ENCODE measurements around the gene ACTBL2. TPM values are rescaled to one million over a fixed set of nuclear protein-coding genes. Genes with fewer than 3 reads are reported as not detected.

ACTBL2 gene
- total RNA-seq, 1 experiment from 2014 or later: 0.11 TPM

- H3K9me3 ChIP-seq (ENCODE audit: low read length): no peaks in the 10 kb centered on the region
- no peak overlapping the region for H2AFZ ChIP-seq (ENCODE audit: low read length)
- CTCF ChIA-PET: no interaction called here
- DNase-seq (peak; percentile 86), ATAC-seq (peak; percentile 84)
- H4K20me1 ChIP-seq (ENCODE audit: low read length): no peaks in the 10 kb centered on the region
- H3K9ac ChIP-seq (ENCODE audit: low read length): peak overlapping the region; percentile 34; the same call in 1 of the 2 replicates
- no TSS peak for BruUV-seq (replicated peaks)
- no peaks in the 10 kb centered on the region for H3K9me2 ChIP-seq (replicated peaks; ENCODE audit: low read length)
- H3K27me3 ChIP-seq (ENCODE audit: low read length): no peaks in the 10 kb centered on the region
- TF ChIP-seq EZH2phosphoT487 (IDR thresholded peaks at IDR 0.05; ENCODE audit: borderline replicate concordance, low read length): no peak
- no peak for TF ChIP-seq EZH2 (IDR thresholded peaks at IDR 0.05; ENCODE audit: low read length, unreplicated experiment)
- TF ChIP-seq CTCF (conservative IDR thresholded peaks at IDR 0.05; ENCODE audit: low read depth, low read length): no peak
- POLR2A ChIA-PET (ENCODE audit: unreplicated experiment): interaction anchor here (1.1 kb wide), 1 partner anchor 59 kb away, joined by 3 read pairs; no protein-coding TSS in a partner anchor
- H3K4me3 ChIP-seq (ENCODE audit: low read length): no peak overlapping the region
- intact Hi-C loops (cut with micrococcal nuclease): loop anchor here (1.0 kb wide), 1 partner anchor 58 kb away; no protein-coding TSS in a partner anchor
- H3F3A ChIP-seq (ENCODE audit: low read length, unreplicated experiment): no peaks in the 10 kb centered on the region
- peak overlapping the region; percentile 63 for H3K27ac ChIP-seq (ENCODE audit: low read length)
- no peaks in the 10 kb centered on the region for H3K36me3 ChIP-seq (ENCODE audit: low read depth, low read length)
- H3K4me1 ChIP-seq (ENCODE audit: insufficient read depth, low read length): peaks cover 38% of the 10 kb centered on the region
- peak overlapping the region; percentile 49 for H3K4me2 ChIP-seq (ENCODE audit: low read length)
- H3K79me2 ChIP-seq (ENCODE audit: low read length): no peaks in the 10 kb centered on the region
Measured at GRCh38 chr5:57494104-57495098, 11.8 kb upstream of the ACTBL2 start.

- H3K36me3 ChIP-seq (ENCODE audit: low read depth, low read length): no peaks in the 10 kb centered on the region
- no TSS peak for BruUV-seq (replicated peaks)
- no peak overlapping the region for H3K4me3 ChIP-seq (ENCODE audit: low read length)
- no peak for TF ChIP-seq EZH2phosphoT487 (IDR thresholded peaks at IDR 0.05; ENCODE audit: borderline replicate concordance, low read length)
- TF ChIP-seq CTCF (conservative IDR thresholded peaks at IDR 0.05; ENCODE audit: low read depth, low read length): no peak
- TF ChIP-seq EZH2 (IDR thresholded peaks at IDR 0.05; ENCODE audit: low read length, unreplicated experiment): no peak
- CTCF ChIA-PET: no interaction called here
- DNase-seq (peak; percentile 48), ATAC-seq (no peak)
- intact Hi-C loops (cut with micrococcal nuclease): no loop called here
- peaks cover 42% of the 10 kb centered on the region for H3K4me1 ChIP-seq (ENCODE audit: insufficient read depth, low read length)
- no peaks in the 10 kb centered on the region for H3K27me3 ChIP-seq (ENCODE audit: low read length)
- POLR2A ChIA-PET (ENCODE audit: unreplicated experiment): no interaction called here
- no peaks in the 10 kb centered on the region for H3F3A ChIP-seq (ENCODE audit: low read length, unreplicated experiment)
- H3K9me3 ChIP-seq (ENCODE audit: low read length): no peaks in the 10 kb centered on the region
- H3K4me2 ChIP-seq (ENCODE audit: low read length): no peak overlapping the region
- no peak overlapping the region for H3K9ac ChIP-seq (ENCODE audit: low read length)
- H4K20me1 ChIP-seq (ENCODE audit: low read length): no peaks in the 10 kb centered on the region
- H3K9me2 ChIP-seq (replicated peaks; ENCODE audit: low read length): no peaks in the 10 kb centered on the region
- H2AFZ ChIP-seq (ENCODE audit: low read length): no peak overlapping the region
- H3K27ac ChIP-seq (ENCODE audit: low read length): no peak overlapping the region
- no peaks in the 10 kb centered on the region for H3K79me2 ChIP-seq (ENCODE audit: low read length)
Measured at GRCh38 chr5:57493034-57493433, 10.4 kb upstream of the ACTBL2 start.

GRCh38 chr5:57492632-57493031, 10.0 kb upstream of the ACTBL2 start:
- intact Hi-C loops (cut with micrococcal nuclease): no loop called here
- POLR2A ChIA-PET (ENCODE audit: unreplicated experiment): no interaction called here
- H3K79me2 ChIP-seq (ENCODE audit: low read length): no peaks in the 10 kb centered on the region
- CTCF ChIA-PET: no interaction called here
- no peaks in the 10 kb centered on the region for H3K27me3 ChIP-seq (ENCODE audit: low read length)
- DNase-seq (no peak), ATAC-seq (no peak)
- H2AFZ ChIP-seq (ENCODE audit: low read length): no peak overlapping the region
- peaks cover 44% of the 10 kb centered on the region for H3K4me1 ChIP-seq (ENCODE audit: insufficient read depth, low read length)
- H3K36me3 ChIP-seq (ENCODE audit: low read depth, low read length): no peaks in the 10 kb centered on the region
- H3K27ac ChIP-seq (ENCODE audit: low read length): no peak overlapping the region
- no peaks in the 10 kb centered on the region for H3K9me3 ChIP-seq (ENCODE audit: low read length)
- no peak overlapping the region for H3K4me3 ChIP-seq (ENCODE audit: low read length)
- H3F3A ChIP-seq (ENCODE audit: low read length, unreplicated experiment): no peaks in the 10 kb centered on the region
- H3K9ac ChIP-seq (ENCODE audit: low read length): no peak overlapping the region
- H4K20me1 ChIP-seq (ENCODE audit: low read length): no peaks in the 10 kb centered on the region
- BruUV-seq (replicated peaks): no TSS peak
- H3K4me2 ChIP-seq (ENCODE audit: low read length): no peak overlapping the region
- TF ChIP-seq EZH2 (IDR thresholded peaks at IDR 0.05; ENCODE audit: low read length, unreplicated experiment) (no peak), CTCF (conservative IDR thresholded peaks at IDR 0.05; ENCODE audit: low read depth, low read length) (no peak), EZH2phosphoT487 (IDR thresholded peaks at IDR 0.05; ENCODE audit: borderline replicate concordance, low read length) (no peak)
- H3K9me2 ChIP-seq (replicated peaks; ENCODE audit: low read length): no peaks in the 10 kb centered on the region

Measured in PC-3 (cell line).